Uterus (tissue), 2 donors: ENCODE data around the gene ATP6V1C2.

Experiments used
- POLR2A ChIP-seq, 2 donors: fragments of 450-650 bp; IDR thresholded peaks; one replicate each; pipeline ENCODE4 v1.6.1; 2016; ENCODE audit warnings: antibody characterized with exemption in 2 of 2, mild to moderate bottlenecking in 1 of 2, moderate library complexity in 1 of 2
- TF ChIP-seq, protein P1 (sequence below), 4 experiments: fragments of 200-600 bp in 2 of 4; fragments of 450-650 bp in 2 of 4; sonication (generic) in 2 of 4; IDR thresholded peaks; one replicate each; pipeline ENCODE4 v1.5.1; 2016 to 2019; ENCODE audit warnings: antibody characterized with exemption in 4 of 4, mild to moderate bottlenecking in 2 of 4, moderate library complexity in 1 of 4

DNA sequence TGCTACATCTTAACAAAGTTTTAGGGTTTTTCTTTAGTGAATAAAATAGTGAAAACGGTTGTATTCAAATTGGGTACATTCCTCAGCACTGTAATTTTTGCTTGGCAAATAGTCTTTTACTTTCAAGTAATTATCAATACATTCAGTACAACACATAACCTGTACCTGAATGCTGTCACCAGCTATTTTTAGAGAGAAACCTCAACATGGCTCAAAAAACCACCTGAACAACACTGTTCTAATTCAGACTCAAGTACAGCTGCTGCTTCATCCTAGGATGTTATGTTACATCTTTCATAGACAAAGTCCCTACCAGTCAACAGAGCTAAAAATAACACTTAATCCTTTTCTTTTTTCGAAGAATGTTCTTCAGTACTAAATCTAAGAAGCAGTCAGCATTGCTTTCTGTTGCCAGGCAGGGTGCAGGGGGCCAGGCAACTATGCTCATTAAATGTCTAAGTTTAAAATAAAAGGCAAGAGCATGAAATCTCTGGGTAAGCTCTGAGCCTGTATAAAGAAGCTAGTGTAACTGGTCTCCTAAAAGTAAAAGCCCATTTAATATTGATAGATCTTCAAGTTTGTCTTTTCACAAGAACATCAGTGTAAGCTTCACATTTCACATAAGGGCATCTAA lies 70.7 kb downstream of the ATP6V1C2 start:
- TF ChIP-seq, protein P1, sequence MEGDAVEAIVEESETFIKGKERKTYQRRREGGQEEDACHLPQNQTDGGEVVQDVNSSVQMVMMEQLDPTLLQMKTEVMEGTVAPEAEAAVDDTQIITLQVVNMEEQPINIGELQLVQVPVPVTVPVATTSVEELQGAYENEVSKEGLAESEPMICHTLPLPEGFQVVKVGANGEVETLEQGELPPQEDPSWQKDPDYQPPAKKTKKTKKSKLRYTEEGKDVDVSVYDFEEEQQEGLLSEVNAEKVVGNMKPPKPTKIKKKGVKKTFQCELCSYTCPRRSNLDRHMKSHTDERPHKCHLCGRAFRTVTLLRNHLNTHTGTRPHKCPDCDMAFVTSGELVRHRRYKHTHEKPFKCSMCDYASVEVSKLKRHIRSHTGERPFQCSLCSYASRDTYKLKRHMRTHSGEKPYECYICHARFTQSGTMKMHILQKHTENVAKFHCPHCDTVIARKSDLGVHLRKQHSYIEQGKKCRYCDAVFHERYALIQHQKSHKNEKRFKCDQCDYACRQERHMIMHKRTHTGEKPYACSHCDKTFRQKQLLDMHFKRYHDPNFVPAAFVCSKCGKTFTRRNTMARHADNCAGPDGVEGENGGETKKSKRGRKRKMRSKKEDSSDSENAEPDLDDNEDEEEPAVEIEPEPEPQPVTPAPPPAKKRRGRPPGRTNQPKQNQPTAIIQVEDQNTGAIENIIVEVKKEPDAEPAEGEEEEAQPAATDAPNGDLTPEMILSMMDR (IDR thresholded peaks at IDR 0.05), result no peak
- TF ChIP-seq POLR2A (IDR thresholded peaks at IDR 0.05), result no peak
